HG03045 (cell line): Measurements from ENCODE around the gene DCC.

Experiments used
- ATAC-seq: cut with Tn5 transposase; IDR thresholded peaks from one replicate; pipeline ENCODE4 v1.9.1; 2021; ENCODE audit warnings: mild to moderate bottlenecking, moderate library complexity; ENCODE audit not compliant: unreplicated experiment

DCC gene

DNA sequence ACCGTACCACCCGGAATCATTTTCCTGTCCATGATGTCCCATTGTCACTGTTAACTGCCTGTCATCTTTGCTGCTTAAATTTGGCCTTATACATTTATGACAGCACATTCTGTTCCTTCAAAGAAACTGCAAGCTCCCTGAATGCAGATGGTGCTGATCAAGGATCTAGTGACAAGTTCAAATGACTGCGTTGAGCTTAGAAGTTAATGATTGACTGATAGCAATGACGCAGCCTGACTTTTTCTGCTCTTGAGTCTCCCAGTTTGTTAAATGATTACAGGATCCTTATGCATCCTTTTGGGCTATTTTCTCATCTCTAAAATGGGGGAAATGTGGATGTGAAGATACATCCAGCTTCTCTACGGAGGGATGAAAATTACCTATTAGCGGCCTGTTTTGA lies 159.0 kb downstream of the DCC start:
- ATAC-seq: no peak

DNA sequence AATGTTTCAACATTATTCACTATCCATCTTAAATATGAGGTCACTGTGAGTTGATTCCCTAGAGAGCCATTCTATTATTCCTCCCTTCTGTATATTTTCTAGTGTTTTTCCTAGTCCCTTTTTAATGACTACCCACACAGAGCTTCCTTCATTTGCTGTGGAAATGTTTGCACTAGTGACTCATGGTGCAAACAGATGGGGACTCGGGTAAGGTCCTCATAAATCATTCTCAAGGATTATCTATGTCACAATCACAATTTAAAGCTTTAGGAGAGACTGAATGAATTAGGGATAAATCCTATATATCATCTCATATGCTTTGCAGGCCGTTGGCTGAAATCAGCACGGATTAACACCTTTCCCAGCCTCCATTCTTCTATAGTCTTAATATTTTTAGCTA lies 159.6 kb downstream of the DCC start:
- no peak for ATAC-seq

DNA sequence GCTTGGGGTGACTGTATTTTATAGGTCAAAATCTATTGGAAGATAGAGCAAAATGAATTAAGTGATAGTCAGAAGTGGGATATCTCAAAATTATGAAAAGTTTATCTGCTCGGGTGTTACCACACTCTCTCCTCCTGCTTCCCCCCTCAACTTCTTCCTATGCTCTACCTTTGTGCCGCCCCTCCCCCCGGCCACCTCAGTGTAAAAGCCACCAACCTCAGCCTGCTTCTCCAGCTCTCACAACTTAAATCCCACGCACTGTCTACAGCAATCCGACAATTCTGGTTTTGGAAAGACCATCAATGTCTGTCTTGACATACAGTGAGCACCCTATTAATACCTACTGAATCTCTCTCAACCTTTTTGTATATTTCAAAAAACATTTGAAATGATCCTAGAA lies 164.6 kb downstream of the DCC start:
- no peak for ATAC-seq

DNA sequence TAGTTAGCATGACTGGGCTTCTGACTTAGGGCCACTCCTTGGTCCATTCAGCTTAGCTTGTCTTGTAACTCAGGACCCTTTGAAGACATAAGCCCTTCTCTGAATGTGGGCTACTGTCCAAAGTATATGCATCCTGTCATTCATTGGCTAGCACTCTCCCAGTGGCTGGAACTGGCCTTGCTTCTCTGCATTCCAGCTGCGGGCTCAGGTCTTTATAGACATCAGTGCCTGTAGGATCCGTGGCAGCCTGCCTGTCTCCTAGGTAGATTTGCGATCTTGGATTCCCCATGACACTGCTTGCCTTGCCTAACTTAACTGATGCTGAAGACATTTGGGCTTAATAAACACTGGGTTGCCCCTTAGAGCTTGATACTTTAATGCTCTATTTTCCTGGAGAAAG lies 170.1 kb downstream of the DCC start:
- no peak for ATAC-seq

DNA sequence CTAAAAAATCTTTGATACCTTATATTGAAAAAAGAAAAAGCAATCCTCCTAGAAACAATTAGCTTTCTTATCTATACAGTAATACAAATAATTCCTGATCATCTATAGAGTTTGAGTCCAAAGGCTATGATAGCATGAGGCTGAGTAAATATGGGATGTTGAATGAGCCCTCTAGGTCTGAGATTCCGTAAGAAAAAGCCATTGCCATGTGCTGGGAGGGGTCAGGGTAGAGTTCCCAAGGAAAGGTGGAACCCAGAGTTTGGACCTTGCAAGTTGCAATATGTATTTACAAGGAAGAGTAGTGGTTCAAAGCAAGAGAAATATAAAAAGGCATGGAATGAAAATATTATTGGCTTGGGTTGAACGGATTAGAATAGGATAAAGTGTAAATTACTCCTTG lies 178.1 kb downstream of the DCC start:
- no peak for ATAC-seq

DNA sequence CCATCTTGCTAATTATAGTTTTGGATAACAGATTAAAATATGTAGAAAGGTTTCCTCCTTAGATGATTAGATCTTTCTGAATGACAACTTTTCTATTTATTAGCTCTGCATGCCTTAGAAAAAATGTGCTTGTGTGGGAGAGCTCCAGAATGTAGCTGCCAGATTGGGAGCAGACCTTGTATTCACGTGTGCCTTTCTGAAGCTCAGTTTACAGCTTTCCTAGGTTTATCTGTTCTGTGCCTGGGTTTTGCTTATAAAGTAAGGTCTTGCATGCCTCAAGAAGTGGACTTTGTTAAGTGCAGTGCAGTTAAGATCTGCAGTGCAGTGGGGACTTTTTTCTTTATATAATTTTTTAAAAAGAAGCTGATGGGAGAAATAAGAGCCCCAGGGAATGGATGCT lies 179.0 kb downstream of the DCC start:
- ATAC-seq: no peak

DNA sequence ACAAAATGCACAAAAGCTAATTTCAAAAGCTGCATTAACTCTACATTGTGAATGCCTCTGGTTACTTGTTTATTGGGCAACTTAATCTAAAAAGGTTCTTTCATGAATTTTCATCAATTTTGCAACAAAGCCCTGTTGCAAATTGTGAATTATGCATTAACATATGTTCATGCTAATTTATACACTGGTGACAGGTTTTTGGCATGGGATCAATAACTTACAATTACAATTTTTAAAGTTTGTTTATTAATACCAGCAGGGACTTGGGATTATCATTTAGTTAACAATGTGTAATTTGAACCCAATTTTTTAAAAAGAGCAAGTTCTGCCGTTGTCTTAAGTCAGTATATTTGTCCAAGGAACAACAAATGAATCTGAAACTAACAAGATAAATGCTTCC lies 183.6 kb downstream of the DCC start:
- ATAC-seq: no peak

DNA sequence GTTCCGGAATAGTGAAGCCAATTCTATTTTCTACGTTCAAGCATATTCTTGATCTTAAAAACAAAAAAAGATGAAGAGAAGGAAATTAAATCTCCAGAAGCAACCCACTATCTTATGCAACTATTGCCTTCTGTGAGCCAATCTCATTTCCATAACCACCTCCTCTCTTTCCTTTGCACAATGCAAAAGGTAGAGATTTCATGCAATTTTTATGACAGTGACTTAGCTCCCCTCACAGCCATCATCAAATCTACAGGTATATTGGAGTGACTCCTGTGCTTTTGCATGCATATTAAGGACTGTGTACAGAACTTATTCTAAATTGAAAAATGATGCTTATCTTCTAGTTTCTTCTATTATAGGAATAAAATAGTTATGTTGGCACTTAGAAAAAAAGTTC lies 191.8 kb downstream of the DCC start:
- no peak for ATAC-seq

DNA sequence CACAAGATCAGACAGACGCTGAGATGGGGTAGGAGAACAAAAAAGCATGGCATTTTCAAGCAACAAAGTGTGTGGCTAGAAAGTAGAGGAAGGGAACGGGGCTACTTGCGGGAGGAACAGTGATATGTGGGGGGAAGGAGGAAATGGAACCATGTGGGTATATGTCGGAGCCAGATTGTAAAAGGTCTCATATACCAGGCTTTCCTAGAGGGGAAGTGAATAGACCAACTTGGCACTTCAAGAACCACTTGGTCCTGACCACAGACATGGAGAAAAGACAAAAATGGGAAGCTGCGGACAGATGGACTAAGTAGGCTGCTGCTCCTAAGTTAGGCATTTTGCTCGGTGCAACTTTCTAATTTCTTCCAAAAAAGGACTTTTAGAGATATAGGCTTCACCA lies 196.0 kb downstream of the DCC start:
- ATAC-seq: no peak

DNA sequence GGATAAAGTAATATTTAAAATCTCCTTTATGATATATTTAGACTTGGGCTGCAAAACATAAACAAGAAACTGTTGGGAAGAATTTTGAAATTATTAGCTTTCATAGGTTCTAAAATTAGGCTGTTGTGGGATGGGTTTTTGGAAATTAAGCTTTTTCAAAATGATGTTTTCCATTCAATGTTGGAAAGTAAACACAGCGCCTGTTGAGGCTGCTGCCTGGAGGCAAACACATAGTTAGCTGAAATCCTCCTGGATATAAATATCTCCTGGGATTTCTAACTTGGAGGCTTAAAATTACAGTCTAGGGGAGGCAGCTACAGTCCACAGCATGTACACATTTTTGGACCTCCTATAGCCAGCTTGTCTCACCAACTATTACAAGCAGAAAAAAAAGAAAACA lies 197.3 kb downstream of the DCC start:
- no peak for ATAC-seq

DNA sequence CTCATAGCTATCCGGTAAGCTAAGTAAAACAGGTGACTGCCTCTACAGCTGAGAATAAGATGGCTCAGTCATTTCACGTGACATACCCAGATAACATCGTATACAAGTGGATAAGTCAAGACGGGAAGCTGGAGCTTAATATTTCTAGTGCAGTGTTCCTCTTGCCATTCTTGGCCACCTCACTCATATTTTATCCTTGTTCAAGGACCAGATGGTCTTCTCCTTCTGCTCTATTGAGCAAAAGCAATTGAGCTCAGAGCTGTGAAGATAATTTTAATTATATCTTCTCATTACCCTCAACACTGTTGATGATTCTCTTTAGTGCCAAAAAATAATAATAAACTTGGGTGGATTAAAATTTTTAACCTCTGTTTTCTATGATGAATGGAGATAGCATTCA lies 201.1 kb downstream of the DCC start:
- no peak for ATAC-seq

DNA sequence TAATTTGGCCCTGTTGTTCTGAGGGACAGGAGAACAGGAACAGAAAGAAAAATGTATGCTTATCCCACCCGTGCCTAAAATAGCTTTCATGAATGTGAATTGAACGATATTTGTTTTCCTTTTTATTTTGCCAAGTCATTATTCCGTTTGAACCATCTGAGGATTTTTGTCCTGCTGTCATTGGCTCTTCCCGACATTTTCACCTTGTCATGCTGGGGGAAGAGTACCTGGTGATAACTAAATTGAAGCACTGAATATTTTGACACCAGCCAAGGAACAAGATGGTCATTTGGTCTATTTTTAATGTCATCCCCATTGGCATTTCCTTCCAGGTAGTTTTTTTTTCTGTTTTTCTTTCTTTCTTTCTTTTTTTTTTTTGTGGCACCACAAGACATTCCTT lies 204.1 kb downstream of the DCC start:
- no peak for ATAC-seq

DNA sequence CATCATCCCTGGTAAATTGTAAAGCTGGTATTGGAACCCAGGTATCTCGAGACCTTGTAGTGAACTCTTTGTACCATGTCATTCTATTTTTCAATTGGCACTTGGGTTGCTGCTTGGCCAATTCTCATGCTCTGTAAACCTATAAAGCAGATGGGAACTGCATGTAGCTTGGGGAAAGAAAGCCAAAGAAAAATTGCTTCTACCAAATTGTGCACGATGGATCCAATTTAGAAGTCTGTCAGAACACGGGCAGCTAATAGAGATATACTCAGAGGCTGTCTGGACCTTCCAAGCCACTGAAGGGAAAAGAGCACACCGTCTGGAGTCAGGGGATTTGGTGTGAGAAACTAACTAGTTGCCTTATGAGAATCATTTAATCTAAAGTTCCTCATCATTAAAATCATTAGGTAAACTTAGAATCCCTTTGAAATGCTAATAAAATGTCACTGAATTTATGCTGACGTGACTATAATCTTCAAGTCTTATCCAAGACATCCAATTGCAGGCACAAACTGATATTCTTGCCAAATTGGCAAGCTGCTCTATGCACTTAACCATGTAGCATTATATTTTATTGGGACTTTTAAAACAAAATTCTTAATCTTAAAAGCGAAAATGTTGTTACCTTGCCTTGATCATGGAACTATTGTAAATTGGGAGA lies 206.8 kb downstream of the DCC start:
- ATAC-seq: no peak

DNA sequence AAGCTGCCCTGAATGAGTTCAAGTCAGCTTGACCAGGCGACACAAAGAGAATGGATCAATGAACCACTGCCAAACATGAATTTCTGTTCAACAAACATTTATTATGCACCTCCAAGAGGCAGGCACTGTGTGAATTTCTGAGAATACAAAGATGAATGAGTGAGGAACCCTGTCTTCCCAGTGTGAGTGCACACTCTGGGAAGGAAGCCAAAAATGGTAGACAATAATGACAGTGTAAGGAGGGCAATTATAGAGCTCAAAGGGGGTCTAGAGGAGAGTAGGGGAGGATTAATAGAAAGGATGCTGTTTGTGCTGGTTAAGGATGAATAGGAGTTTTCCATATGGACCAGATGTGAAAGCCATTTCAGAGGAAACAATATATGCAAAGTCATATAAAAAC lies 213.4 kb downstream of the DCC start:
- ATAC-seq: no peak

DNA sequence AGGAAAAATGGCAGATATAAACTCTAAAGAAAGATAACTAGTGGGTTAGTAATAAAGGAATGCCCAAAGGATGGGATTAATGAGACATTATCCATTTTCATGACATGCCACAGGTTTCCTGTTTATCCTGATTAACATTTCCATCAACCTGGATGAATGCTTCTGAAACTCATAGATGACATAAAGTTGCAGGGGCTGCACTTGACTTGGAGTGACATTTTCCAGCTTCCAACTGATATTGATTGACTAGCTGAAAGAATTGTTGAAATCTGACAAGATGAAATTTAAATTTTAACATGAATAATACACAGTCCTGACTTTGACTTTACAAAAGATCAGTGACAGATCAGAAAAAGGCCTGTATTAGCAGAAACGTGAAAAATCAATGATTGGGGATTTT lies 214.2 kb downstream of the DCC start:
- ATAC-seq: no peak

DNA sequence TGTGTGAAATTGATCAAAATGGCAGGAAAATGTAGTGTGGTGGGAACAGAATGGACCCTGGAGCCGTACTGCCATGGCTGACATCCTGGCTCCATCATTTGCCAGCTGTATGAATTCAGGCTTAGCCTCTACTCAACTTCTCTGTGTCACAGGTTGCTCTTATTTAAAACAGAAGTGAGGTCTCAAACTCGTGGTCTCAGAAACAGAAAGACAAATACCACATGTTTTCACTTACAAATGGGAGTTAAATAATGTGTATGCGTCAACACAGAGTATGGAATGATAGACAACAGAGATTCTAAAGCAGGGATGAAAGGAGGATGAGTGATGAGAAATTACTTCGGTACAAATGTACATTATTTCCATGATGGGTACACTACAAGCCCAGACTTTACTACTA lies 227.4 kb downstream of the DCC start:
- ATAC-seq: no peak

DNA sequence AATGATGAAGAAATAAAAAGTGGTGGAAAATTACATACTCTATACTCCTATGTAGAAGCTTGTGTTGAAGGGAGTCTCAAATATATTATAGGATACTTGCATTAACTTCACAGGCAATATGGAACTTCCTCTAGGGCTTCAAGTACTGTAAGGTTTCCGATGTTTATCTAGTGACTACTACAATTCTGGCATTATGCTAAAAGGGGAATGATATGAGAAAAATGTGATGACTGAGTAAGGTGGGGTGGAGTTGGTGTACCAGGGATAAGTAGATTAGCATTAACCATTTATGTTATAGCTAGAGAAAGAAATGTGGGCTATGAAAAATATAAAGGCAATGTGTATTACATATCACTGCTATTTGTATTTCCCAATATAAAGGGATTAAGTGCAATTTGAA lies 229.5 kb downstream of the DCC start:
- no peak for ATAC-seq

DNA sequence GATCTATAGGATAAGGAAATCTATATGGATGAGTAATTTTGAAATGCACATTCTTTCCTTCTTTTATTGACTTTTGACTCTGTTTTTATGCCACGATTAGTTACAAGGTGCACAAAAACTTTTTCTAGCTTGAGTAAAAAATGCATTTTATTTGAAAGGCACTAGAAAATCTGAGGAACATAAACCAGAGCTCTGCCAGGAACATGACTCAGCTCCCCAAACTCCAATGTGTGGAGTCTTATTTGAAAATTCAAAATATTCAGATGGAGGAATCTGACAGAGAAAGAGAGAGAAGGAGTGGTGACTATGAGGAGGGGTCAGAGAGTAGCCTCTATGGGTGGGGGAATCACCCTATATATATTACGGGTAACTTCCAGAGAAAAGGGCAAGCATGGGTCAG lies 231.0 kb downstream of the DCC start:
- no peak for ATAC-seq

DNA sequence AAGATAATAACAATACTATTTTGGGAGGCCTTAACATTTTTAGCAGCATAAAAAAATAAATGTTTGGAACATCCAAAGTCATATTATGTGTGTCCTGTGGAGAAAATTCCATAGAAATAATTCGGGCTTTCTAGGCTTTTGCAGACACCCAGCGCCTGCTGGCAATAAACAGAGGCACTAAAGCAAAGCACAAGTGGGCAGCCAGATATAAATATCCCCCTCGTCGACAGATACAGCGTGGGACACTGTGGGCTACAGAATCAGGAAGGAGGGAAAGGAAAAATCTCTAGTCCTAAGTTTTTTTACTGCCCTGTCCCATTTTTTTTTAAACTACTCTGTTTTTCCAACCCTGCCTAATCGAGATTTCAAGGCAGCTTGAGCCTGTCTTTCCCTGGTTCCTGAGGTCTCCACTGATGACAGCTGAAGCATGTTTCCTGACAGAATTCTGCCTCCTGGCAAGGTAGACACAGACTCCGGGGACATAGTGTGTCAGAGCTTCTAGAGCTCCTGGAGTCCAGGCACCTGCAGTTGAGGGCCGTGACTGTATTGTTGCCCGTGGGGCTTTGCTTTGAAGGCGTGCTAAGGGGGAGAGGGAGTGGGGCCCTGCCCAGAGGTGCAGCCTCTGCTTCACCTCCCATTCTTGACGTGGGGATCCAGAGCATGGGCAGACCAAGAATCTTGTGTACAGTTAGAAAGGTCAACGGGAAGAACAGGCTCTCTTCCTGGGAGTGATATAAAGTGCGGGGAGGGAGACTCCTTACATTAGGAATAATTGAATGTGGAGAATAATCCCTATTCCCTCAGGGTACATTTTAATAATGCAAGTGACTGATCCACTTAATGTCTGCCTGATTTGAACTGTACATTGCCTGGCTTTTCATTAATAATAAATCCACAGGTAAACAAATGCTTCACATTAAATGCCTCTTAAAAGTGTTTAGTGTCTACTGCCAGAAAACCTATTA lies 232.3 kb downstream of the DCC start:
- no peak for ATAC-seq

DNA sequence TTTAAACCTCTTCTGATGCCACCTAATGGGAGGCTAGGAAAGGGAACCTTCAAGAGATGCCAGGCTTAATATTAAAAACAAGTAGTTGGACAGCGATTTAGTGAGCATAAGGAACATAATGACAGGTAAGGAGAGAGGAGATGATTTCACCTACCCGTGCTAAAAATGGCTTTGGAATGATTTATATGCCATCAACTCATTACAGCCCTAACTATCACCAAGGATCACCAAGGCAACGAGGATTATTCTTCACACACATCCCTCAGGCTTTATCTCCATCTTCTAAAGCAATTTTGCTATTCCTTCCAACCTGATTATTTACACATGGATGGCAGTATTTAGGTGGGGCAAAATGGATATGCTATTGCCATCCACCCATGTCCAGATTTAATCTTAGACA lies 237.8 kb downstream of the DCC start:
- ATAC-seq: no peak

DNA sequence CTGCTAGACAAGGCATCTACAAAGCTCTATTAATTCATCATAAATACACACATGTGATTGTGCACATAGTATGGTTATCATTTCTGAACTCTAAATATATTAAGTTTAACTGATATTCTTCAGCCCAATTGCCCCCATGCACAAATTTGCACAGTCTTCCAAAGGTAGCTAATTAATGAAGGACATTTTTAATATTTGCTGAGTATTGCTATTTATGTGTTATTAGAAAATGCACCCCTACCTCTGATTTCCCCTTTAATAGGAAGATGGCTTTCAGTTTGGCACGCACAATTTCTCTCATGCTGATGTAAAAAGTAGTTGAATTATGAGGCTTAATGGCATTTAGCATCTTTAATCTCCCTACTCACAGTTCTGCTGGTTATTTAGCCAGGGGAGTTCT lies 242.1 kb downstream of the DCC start:
- ATAC-seq: no peak

DNA sequence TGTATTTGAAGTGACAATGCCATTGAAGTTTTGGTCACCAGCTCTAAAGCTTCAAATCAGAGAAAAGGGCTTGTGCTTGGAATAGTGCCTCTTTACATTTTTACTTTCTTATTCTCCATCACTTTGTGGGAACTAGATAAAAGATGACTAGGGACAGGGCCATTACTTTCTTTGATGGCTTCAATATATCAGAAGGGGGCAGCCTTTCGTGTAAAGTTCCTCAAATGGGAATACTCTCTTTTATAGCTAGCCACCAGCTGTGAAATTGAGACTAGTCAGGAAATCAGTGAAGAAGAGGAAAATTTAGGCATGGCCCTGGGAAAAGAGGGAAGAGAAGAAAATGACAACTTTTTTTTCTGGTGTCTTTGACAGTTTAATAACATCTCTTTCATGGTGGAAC lies 242.5 kb downstream of the DCC start:
- ATAC-seq: no peak

DNA sequence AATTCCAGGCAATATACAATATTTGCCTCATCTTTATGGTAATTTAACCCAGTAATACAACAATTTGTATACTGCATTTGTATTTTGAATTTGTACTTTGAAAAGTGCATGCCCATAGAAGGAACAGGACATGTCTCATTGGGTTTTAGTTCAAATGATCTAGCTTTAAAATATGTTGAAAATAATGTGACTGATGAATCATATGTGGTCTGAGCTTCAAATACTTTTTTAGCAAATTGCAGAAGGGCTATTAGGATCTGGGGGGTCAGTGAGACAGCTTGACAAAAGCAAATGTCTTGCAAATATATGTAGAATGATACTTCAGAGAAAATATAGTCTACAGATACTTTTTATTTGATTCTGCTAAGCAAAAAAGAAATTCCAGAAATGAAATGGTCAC lies 248.9 kb downstream of the DCC start:
- ATAC-seq: no peak
